CD1c-positive myeloid dendritic cell (primary cell): Measurements from ENCODE around the gene ADGRG6.
"Not testable (repeated sequence)": the region's sequence is repeated elsewhere in the genome, so short reads cannot be mapped to it uniquely, and the experiment has no call there.

Experiments used
- DNase-seq: peaks from one replicate; pipeline ENCODE4 v3.0.0-alpha.2; 2016; ENCODE audit errors: extremely low spot score

Gene ADGRG6

GRCh38 chr6:142443102-142443501 is 141.3 kb downstream of the ADGRG6 start:
- DNase-seq = no peak

- DNase-seq = no peak
Observed at GRCh38 chr6:142443532-142443931, 141.7 kb downstream of the ADGRG6 start.

- no peak for DNase-seq
Observed at GRCh38 chr6:142444376-142444775, 142.6 kb downstream of the ADGRG6 start.

GRCh38 chr6:142444881-142445301 is 143.1 kb downstream of the ADGRG6 start:
- DNase-seq = no peak

GRCh38 chr6:142446168-142446567 is 144.4 kb downstream of the ADGRG6 start:
- no peak for DNase-seq

GRCh38 chr6:142446576-142446975 is 144.8 kb downstream of the ADGRG6 start:
- no peak for DNase-seq

GRCh38 chr6:142448091-142448729 is 146.4 kb downstream of the ADGRG6 start:
- DNase-seq = no peak

GRCh38 chr6:142450856-142451255 is 149.0 kb downstream of the ADGRG6 start:
- not testable (repeated sequence) for DNase-seq

GRCh38 chr6:142452993-142453392 is 151.2 kb downstream of the ADGRG6 start:
- DNase-seq = no peak

- DNase-seq = not testable (repeated sequence)
Observed at GRCh38 chr6:142454196-142454595, 152.4 kb downstream of the ADGRG6 start.

GRCh38 chr6:142454848-142455247 is 153.0 kb downstream of the ADGRG6 start:
- not testable (repeated sequence) for DNase-seq

GRCh38 chr6:142455957-142456589 is 154.3 kb downstream of the ADGRG6 start:
- no peak for DNase-seq

GRCh38 chr6:142457638-142458406 is 156.0 kb downstream of the ADGRG6 start:
- no peak for DNase-seq

- DNase-seq = no peak
Observed at GRCh38 chr6:142458836-142459235, 157.0 kb downstream of the ADGRG6 start.

GRCh38 chr6:142459271-142459670 is 157.5 kb downstream of the ADGRG6 start:
- no peak for DNase-seq

GRCh38 chr6:142462260-142462659 is 160.5 kb downstream of the ADGRG6 start:
- DNase-seq = no peak

GRCh38 chr6:142463988-142464387 is 162.2 kb downstream of the ADGRG6 start:
- no peak for DNase-seq

- DNase-seq = no peak
Observed at GRCh38 chr6:142469220-142469619, 167.4 kb downstream of the ADGRG6 start.

- no peak for DNase-seq
Observed at GRCh38 chr6:142470421-142470820, 168.6 kb downstream of the ADGRG6 start.

- peak; percentile 60 for DNase-seq
Observed at GRCh38 chr6:142474531-142475289, 172.9 kb downstream of the ADGRG6 start.

- no peak for DNase-seq
Observed at GRCh38 chr6:142476452-142476851, 174.6 kb downstream of the ADGRG6 start.

- DNase-seq = peak; percentile 37
Observed at GRCh38 chr6:142478117-142478516, 176.3 kb downstream of the ADGRG6 start.
